ENCODE measurements around the gene RSAD2. TPM values are rescaled to one million over a fixed set of nuclear protein-coding genes. Genes with fewer than 3 reads are reported as not detected.

The RSAD2 gene
- total and polyA plus RNA-seq, 2 donors (not counting 3 experiments of a cell fraction or from before 2014, with no cell fraction given) = 0.03 to 0.18 TPM

DNA sequence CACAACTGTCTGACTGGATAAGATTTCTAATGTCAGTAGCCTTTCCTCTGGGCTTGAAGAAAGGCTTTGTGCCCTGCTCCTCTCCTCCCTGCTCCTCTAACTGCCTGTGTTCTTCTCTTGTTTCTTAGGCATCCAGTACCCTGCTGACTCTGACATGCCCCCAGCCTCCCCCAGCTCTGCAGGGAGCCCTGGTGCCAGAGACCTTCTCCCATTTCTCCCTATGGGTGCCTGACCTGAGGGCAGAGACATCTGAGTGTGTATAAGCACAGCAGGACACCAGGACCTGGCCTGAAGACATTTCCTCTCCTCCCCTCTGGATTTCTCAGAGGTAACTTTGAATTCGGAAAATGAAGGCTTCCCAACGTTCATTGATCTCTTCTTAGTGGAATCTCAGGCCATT is 63.2 kb downstream of the RSAD2 start:
- ChIA-PET CTCF (no interaction called here), POLR2A (no interaction called here)
- Histone ChIP-seq H3K27me3 (ENCODE audit: control insufficient read depth in 2 of 2, insufficient read depth in 2 of 2, low read length in 2 of 2) (no peaks in the 10 kb centered on the region), H3K9me1 (replicated peaks; ENCODE audit: control insufficient read depth, extremely low read depth, insufficient read depth, low read length) (no peaks in the 10 kb centered on the region), H2AFZ (ENCODE audit: low read depth, low read length) (no peak overlapping the region), H3K4me3 (replicated peaks in 1 of 3; ENCODE audit: insufficient read depth in 1 of 3, low read depth in 1 of 3, low read length in 3 of 3) (no peak overlapping the region), H3K9me3 (replicated peaks; ENCODE audit: control insufficient read depth, insufficient read depth, low read length) (no peaks in the 10 kb centered on the region), H3K4me1 (ENCODE audit: control insufficient read depth, extremely low read depth, insufficient read depth, low read length) (no peaks in the 10 kb centered on the region), H4K20me1 (replicated peaks; ENCODE audit: control insufficient read depth, extremely low read depth, insufficient read depth, low read length) (no peaks in the 10 kb centered on the region), H3K79me2 (ENCODE audit: control insufficient read depth, insufficient read depth, low read length) (no peaks in the 10 kb centered on the region), H3K9ac (replicated peaks; ENCODE audit: extremely low read depth, insufficient read depth, low read length) (no peak overlapping the region), H3K27ac (ENCODE audit: insufficient read depth, low read depth, low read length) (no peak overlapping the region), H3K4me2 (ENCODE audit: insufficient read depth, low read length) (no peak overlapping the region), H3K36me3 (ENCODE audit: control insufficient read depth in 2 of 2, extremely low read depth in 1 of 2, insufficient read depth in 2 of 2, low read length in 2 of 2) (no peaks in the 10 kb centered on the region)
- dilution Hi-C loops (cut with MboI; ENCODE audit: extremely low pct_ligation_motif_present, low sequenced_read_pairs) = no loop called here
- no TSS peak for BruUV-seq (replicated peaks)
- intact Hi-C loops (cut with micrococcal nuclease) = no loop called here
- TF ChIP-seq FOS (IDR thresholded peaks at IDR 0.05; ENCODE audit: borderline replicate concordance, insufficient read depth, low read length) (no peak), JUN (IDR thresholded peaks at IDR 0.05; ENCODE audit: borderline replicate concordance, insufficient read depth, insufficient read length, low read depth) (no peak), GATA2 (IDR thresholded peaks at IDR 0.05; ENCODE audit: insufficient read depth, insufficient read length, low read depth, low read length) (no peak), MYC (IDR thresholded peaks at IDR 0.05; ENCODE audit: low read depth, low read length) (no peak), EZH2 (IDR thresholded peaks at IDR 0.05; ENCODE audit: borderline replicate concordance, low read depth, low read length, severe bottlenecking) (no peak), POLR2AphosphoS5 (IDR thresholded peaks at IDR 0.05; ENCODE audit: insufficient read depth, low read depth, low read length) (no peak), POLR2A (IDR thresholded peaks at IDR 0.05; ENCODE audit: low read depth, low read length) (no peak)
- TF ChIP-seq, protein P1, sequence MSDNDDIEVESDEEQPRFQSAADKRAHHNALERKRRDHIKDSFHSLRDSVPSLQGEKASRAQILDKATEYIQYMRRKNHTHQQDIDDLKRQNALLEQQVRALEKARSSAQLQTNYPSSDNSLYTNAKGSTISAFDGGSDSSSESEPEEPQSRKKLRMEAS (IDR thresholded peaks at IDR 0.05; ENCODE audit: insufficient read depth, insufficient read length) = no peak
- TF ChIP-seq, protein P2, sequence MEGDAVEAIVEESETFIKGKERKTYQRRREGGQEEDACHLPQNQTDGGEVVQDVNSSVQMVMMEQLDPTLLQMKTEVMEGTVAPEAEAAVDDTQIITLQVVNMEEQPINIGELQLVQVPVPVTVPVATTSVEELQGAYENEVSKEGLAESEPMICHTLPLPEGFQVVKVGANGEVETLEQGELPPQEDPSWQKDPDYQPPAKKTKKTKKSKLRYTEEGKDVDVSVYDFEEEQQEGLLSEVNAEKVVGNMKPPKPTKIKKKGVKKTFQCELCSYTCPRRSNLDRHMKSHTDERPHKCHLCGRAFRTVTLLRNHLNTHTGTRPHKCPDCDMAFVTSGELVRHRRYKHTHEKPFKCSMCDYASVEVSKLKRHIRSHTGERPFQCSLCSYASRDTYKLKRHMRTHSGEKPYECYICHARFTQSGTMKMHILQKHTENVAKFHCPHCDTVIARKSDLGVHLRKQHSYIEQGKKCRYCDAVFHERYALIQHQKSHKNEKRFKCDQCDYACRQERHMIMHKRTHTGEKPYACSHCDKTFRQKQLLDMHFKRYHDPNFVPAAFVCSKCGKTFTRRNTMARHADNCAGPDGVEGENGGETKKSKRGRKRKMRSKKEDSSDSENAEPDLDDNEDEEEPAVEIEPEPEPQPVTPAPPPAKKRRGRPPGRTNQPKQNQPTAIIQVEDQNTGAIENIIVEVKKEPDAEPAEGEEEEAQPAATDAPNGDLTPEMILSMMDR (IDR thresholded peaks at IDR 0.05; ENCODE audit: extremely low read depth in 1 of 2, insufficient read depth in 1 of 2, low read depth in 1 of 2, low read length in 2 of 2) = no peak
- DNase-seq (ENCODE audit: low read depth, low spot score) (no peak), FAIRE-seq (peak; percentile 18)
